NCI-H1092 (cell line): ENCODE results near the gene RARG.

Experiments used
- DNase-seq: peaks from one replicate; lab custom pipeline; 2025; lab: John Stamatoyannopoulos, UW

RARG gene

DNA sequence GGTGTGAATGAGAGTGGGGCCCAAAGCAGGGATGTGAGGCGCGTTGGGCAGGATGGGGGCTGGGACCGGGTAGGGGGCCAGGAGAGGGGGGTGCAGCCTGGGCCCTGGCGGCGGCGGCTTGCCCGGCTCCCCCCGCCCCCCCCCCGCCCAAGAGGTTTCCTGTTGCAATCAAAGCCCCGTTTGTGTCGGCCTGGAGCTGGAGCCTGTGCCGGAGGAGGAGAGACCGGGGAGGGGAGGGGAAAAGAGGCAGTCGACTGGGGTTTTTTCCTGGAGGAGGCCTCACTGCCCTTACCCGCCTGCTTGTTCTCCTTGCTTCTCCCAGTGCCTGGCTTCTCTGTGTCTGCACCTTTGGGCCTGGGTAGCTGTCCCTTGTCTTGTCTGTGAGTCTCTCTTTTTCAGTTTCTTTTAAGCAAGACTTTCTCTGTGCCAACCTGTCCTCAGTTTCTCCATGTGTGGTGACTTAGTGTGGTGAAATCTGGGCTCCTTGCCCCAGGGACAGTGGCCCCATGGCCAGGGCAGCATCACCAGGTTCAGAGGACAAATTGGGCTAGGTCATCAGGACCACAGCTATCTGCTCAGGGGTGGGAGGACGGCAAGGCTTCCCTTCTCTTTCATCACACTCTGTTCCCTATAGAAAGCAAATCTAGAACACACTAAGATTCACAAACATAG lies 8.5 kb downstream of the RARG start:
- no peak for DNase-seq

DNA sequence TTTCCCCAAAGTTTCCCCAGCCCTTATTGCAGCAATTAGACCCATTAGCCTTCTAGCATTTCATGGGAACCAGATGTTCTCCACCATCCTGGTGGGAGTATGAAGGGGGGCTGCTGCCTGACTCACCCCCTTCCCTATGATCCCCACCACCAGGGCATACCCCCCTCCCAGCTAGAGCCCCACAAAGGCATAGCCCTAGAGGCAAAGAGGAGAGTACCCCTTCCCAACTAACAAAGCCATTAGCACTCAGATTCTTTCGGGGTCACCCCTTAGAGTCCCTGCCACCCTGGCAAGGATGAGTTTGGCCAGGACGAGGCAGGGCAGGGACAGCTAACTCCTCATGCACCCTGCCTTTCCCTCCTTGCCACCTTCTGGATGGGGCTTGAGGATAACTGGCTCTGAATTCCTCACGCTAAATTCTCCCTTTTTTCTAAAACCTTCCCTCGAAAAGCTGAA lies 9.2 kb downstream of the RARG start:
- no peak for DNase-seq

DNA sequence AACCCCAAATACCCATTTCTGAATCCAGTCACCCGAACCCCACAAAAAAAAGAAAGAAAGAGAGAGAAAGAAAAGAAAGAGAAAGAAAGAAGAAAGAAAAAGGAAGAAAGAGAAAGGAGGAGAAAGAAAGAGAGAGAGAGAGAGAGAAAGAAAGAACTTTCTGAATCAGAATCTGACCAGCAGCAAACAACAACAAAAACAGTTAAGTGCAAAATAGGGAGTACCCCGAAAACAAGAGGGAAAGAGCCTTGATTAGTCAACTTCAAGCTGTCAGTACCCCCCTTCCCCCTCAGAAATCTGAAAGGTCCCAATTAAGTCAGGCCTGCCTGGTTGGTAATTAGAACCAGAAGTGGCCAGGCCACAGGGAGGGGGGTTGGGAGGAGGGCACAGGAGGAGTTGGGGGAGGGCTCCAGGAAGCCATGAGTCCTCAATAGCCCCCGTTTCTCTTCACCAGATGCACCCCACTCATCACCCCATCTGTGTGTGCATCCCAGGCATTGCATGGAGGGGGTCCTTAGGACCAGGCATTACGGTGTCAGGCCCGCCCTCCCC lies 9.8 kb downstream of the RARG start:
- no peak for DNase-seq

DNA sequence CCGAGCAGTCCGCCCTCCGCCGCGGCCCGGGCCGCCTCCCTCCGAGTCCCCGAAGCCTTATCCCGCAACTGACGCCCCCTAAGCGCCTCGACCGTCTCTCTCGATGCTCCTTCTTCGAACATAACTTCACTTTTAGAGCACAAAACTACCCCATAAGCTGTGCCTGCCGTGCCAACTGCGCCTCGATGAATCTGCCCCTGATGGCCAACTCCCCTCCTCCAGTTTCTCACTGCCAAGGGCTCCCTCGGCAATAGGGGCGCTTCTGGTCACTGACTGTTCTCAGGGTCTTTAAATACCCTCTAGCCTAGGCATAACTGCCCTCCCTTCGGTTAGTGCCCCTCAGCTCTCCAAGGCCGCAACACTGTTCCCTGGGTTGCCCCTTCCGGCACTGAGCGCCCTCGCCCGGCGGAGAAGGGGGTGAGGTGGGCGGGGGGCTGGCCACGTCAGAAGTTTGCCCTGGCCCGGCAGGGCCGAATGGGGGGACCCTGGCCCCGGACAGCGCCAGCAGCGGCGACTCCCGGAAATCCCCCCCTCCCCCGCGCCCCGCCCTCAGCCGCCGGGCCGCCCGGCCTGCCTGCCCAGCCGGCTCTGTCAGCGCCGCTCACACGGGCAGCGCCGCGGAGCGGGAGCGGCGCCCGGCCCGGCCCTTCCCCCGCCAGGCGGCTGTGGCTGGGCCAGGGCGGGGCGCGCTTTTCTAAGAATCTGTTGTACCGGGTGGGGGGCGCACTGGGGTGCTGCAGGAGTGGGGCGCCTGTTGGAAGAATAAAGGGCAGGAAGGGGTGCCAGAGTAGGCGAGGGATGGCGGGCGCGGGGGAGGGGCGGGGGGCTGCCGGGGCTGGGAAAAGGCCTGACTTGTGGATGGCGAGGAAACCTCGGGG lies 10.6 kb downstream of the RARG start:
- no peak for DNase-seq

DNA sequence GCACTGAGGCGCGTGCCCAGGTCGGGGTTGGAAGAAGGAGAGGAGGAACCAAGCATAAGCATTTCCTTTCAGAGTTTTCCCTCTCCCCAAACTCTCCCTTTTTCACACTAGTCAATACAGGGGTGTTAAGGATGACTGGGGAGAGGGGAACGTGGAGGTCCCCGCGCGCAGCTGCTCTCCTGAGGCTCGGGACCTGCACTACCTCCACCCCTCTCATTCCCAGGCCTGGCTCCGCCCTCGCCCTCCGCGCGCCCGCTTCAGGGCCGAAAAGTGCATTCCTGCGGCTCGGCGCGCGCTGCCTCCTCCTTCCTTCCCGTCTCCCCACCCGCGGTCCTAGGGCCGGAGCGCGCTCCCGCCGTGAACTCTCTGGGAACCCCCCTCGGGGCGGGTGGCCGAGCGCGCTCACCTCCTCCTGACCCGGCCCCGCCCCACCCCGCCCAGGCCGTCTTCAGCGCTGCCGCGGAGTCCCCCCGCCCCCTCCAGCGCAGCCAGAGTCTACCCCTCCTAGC lies 11.3 kb downstream of the RARG start:
- no peak for DNase-seq

DNA sequence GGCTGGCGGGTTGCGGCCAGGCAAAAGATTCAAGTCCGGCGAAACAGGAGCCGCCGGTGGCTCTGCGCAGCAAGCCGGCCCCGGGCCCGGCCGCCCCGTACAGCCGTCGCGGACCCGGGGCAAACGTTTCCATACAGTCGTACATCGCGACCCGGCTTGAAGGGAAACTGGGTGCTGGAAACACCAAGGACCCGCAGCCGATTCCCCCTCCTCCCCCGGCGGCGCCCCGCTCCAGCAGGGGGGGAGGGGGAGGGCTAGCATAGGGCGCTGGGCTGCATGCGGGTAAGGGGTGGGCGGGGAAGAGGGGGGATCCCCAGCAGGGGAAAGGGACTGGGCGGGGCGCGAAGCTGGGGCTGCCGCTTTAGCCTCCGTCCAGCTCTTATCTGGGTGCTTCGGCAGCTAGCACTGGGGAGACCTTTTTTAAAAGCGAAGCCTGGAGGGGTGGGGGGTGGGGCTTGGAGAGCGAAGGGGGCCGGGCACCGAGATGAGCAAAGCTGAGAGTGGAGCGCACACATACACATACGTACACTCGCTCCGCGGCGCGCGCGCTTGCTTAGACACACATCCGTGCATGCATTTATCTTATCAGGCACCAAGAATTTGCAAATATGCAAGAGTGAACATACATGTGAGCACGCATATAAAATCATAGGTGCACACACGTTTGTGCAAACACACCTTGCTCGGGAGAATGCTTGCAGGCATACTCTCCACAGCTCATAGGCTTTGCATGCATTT lies 11.9 kb downstream of the RARG start:
- no peak for DNase-seq

DNA sequence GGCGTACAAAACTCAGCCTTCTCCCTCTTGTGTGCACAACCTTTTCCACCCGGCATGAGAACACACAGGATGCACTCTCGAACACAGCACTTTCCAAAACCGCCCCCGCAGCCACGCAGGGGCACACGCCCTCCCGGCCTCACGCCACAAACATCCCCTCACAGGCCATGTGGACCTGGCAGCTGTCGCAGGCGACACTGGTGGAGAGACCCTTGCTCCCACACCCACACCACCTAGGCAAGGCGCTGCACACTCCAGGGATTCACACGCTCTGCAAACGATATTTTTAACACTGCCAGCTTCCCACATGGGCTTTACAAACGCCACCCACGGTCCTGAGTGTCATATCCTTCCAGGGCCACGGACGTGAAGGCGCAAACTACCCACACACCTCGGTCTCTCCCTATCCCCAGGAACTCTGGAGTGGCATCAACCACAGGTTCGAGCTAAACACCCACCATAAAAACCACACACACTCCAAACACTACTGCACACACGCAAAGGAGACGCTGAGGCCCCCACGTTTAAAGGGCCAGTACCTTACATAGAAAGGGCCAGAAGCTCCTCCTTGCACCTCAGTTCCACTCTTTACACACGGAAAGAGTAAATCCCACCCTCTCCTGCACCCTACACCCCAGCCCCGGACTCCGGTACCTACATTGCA lies 12.6 kb downstream of the RARG start:
- no peak for DNase-seq

DNA sequence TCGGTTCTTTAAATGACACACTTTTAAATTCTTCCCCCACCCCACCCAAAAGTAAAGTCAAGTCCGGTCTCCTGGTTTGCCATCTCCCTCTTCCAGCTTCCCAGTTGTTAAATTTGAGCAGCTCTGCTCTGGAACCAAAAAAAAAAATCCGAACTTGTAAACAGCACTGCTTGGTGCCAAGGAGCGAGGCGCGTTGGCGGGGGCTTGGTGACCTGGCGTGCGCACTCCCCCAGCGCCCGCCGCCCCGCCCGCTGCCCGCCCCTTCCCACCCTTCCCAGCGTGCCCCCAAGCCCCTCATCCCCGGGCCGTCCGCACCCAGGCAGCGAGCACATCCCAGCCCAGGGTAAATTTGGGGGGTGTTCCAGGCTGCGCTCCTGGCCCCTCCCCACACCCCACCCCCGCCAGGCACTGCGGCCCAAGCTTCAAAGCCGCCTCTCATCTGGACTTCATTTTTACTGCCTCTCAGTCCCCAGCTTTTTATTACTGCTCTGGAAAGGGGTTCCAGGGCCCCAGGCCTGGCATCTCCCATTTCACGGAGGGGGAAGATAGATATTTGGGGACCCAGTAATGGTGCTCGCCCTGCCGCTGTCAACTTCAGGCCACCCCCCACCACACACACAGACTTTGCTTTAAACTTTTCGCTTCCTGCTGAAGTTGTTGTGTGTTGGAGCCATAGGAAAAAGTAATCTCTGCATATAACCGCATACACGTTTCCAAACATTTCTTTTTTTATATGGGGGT lies 13.3 kb downstream of the RARG start:
- no peak for DNase-seq

DNA sequence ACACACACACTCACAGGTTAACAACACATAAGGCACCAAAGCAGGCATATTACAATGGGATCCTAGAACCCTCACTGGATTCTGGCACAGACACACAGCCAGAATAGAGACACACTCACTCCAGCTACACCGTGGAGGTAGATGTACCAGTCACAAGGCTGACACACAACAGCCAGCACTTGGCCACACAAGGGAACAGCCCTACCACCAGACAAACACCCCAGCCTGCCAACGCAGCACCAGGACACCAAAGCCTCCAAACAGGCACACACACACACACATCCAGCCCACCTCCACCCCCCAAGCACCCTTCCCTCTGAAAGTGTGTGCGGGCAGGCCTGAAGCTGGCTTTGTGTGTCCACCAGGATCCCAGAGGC lies 14.1 kb downstream of the RARG start:
- DNase-seq = no peak

DNA sequence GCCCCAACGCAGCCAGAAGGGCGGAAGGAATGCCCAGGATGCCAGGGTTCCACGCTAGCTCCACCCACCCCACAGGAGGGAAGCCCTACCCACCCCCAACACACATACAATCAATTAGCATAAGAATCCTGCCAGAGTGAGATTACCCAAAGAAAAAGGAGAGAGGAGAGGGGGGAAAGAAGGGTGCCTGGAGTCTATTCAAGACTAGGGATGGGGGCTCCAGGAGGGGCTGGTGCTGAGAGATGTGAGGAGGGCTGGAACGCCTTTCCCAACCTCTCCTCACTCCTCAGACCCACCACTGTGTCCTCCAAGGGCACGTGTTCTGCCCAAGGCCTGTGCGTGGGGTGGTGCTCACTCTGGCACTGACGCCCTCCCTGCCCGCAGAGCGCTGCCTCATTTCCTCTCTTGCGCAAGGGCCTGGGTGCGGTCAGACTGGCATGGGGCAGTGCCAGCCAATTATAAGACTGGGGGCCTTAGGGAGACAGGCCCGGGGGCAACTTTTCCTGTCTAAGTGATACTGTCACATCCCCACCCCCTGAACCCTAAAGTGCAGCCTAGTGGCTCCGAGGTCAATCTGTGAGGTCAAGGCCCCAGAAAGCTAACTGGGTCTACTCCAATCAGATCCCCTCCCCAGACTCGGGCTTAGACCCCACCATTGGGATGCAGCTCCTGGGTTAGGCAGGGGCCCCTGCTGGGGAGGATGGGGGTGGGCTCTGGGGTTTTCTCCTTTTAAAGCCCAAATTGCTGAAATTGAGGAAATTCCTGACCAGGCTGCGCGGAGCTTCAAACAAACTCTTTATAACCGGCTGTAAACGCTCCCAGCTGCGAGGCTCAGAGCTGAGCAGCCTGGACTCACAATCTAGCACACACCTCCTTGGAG lies 14.7 kb downstream of the RARG start:
- no peak for DNase-seq

DNA sequence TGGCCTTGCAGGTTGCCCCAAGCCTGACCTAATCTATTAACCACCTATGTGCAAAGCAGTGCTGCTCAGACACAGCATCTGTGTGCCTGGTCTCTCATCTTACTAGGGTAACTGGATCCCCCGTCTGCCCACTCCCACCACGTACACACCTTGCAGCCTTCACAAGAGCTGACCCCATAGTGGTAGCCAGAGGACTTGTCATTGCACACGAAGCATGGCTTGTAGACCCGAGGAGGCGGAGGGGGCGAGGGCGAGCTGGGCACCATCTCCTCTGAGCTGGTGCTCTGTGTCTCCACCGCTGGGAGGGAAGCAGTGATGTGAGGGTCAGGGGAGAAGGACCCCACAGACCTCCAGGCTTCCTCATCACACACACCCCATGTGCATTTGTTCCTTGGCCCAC lies 16.5 kb downstream of the RARG start:
- no peak for DNase-seq

DNA sequence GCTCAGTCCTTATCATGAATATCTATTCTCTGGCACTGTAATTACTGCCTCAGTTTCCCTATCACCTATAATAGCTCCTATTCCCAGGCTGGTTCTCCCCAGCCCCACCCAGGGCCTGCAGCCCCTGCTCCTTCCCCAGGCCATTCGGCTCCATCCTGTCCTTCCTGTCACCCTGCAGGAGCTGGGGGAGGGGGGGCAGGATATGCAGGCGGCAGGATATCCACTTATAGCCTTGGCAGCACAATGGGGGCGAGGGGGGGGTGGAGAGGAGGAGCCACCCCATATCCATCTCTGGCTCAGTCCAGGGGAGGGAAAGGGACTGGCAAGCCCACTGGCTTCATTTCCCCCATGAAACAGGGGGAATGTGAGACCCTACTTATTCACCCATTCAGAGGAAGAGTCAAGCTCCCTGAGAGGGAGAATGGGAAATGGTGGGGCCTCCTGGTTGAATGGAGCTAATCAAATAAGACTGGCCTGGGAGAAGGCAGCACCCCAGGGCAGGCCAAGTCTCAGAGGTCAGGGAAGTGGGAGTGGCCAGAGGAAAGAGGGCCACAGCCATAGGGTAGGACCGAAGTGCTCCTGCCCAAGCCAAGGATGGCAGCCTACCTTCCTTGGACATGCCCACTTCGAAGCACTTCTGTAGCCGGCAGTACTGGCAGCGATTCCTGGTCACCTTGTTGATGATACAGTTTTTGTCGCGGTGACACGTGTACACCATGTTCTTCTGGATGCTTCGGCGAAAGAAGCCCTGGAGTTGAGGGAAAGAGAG lies 17.1 kb downstream of the RARG start:
- DNase-seq = no peak

DNA sequence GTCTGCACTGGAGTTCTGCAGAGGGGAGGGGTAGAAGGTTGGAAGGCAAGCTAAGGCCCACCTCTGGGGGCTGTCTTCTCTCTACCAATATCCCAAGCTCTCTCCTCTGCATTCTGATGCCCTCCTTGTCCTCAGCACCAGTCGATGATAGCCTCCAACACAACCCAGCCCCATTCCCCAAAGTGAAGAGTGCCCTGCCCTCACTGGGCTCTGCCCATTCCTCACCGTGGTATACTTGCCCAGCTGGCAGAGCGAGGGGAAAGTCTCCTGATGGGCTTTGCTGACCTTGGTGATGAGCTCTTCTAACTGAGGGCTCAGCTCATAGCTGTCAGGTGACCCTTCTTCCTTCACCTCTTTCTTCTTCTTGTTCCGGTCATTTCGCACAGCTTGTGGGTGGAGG lies 17.8 kb downstream of the RARG start:
- DNase-seq = no peak

DNA sequence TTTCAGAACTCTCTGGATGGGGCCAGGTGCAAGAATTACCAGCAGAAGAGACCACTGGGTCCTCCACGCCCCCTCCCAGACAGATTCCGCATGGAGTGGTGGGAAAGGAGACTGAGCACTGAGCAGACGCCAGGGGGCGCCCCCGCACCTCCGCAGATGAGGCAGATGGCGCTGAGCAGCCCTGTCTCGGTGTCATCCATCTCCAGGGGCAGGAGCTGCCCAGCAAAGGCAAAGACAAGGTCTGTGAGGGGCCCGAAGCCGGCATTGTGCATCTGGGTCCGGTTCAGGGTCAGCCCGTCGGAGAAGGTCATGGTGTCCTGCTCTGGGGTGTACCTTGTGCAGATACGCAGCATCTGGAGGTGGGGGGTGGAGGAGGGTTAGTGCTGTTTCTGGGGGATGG lies 18.7 kb downstream of the RARG start:
- peak; percentile 41 for DNase-seq

DNA sequence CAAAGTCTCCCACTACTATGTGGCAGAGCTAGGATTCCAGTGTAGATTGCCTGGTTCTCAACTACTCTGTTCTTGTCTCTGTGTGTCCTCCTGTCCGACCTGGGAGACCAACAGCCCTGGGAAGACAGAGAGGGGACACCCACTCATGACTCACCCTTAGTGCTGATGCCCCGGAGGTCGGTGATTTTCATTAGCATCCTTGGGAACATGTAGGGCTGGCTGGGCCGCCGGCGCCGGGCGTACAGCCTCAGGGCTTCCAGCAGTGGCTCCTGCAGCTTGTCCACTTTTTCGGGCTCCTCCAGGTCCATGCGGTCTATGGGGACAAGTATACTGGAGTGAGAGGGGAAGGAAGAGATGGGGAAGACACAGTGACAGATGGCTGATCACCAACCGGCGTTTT lies 19.1 kb downstream of the RARG start:
- no peak for DNase-seq

DNA sequence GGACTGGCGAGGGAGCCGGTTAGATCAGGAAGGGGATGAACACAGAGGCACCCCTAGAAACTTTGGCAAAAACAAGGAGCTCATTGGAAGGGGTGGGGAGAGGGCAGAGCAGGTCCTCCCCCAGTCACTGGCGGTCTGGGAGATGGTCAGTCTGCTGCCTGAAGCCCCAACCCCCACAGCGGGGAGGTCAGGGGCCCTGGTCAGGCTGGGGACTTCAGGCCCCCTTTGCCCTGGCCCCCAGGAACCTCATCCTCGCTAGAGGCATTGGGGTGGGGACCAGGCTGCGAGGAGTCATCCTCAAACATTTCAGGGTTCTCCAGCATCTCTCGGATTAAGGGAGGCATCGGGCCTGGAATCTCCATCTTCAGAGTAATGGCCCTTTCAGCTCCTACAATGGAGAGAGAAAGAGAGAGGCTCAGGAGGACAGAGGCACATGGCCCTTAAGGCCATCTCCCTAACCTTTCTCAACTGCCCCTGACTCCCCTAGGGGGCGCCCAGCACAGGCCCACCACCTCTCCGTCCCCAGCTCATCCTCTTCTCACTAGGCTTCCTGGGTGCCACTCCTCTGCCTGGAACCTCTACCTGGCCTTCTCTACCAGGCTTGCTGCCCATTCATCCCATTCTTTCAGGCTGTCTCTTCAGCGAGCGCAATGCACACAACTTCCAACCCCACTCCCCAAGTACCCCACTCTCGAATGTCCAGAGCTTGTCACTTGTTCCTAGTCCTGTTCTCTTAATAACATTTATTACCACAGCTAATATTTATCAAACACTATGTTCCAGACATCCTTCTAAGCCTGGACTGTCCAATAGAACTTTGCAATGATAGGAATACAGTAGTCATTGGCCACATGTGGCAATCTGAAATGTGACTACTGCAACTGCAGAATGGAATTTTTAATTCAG lies 20.3 kb downstream of the RARG start:
- no peak for DNase-seq

DNA sequence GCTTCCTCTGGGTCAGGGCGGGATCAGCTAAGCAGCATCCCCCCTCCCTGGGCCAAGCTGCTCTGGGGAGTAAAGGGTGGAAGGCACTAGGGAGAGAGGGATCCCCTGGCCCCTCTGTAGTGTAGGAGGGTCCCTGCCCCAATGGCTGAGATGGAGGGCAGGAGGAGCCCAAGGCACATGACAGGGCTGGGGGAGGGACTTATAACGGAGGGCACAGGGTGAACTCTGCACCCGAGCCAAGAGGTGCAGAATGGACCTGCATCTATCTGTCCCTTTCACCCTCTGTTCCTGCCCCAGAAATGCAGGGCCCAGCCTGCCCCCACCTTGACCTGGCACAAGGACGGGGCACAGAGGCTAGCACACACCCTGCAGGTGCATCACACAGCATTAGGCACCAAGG lies 21.2 kb downstream of the RARG start:
- no peak for DNase-seq

DNA sequence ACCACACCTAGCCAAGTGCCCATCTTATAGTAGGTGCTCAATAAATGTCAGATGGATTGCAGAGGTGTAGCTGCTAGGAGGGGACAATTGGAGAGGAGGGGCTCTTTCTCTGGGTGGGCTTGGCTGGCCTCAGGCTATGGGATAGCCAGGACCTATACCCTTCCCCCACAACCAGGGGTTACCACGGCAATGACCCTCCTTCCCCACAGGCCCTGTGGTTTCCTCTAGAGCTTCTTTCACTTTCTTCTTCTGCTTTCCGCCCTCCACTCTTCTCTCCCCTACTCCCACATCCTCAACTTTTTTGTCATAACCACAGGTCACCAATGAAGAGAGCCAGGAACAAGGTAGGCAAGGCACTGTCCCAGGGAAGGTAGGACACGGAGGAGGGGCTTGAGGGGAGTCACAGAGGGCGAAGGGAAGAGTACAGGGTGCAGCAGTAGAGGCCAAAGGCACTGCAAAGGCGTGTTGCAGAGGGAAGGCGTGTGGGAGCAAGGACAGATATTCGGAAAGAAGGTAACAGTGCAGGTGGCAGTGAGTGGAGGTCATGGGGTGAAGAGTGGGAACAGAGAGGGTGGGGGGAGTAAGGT lies 23.0 kb downstream of the RARG start:
- no peak for DNase-seq
